ENCODE results near the gene EFR3B.

The EFR3B gene

DNA sequence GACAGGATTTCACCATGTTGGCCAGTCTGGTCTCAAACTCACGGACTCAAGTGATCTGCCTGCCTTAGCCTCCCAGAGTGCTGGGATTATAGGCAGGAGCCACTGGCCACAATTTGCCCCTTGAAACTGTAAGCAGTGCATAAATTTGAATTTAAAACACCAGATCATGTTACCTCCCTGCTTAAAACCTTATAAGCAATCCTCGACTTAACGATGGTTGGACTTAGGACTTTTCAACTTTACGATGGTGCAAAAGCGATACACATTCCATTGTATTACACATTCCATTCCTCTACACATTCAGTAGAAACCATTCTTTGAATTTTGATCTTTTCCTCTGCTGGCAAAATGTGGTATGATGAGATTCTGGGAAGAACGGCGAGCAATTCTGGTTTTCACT, 23.2 kb upstream of the EFR3B start:
- H3K9me3 ChIP-seq (ENCODE audit: control insufficient read depth, low read length) = no peaks in the 10 kb centered on the region
- no peaks in the 10 kb centered on the region for H3K36me3 ChIP-seq (ENCODE audit: control insufficient read depth, insufficient read depth, low read length, severe bottlenecking)
- no peak overlapping the region for H3K9ac ChIP-seq (ENCODE audit: low read length)
- H3K4me1 ChIP-seq (ENCODE audit: control insufficient read depth, insufficient read depth, low read length) = no peaks in the 10 kb centered on the region
- no peak overlapping the region for H3K4me3 ChIP-seq (ENCODE audit: low read length)
- H3K27me3 ChIP-seq (replicated peaks; ENCODE audit: control insufficient read depth, insufficient read depth, low read length) = peaks cover 3% of the 10 kb centered on the region
- DNase-seq (ENCODE audit: low read depth) = no peak

GRCh38 chr2:25021791-25022362, 20.0 kb upstream of the EFR3B start:
- no peak for DNase-seq (ENCODE audit: low read depth)
- H3K9me3 ChIP-seq (ENCODE audit: control insufficient read depth, low read length) = no peaks in the 10 kb centered on the region
- no peak overlapping the region for H3K4me3 ChIP-seq (ENCODE audit: low read length)
- H3K9ac ChIP-seq (ENCODE audit: low read length) = no peak overlapping the region
- no peaks in the 10 kb centered on the region for H3K36me3 ChIP-seq (ENCODE audit: control insufficient read depth, insufficient read depth, low read length, severe bottlenecking)
- H3K27me3 ChIP-seq (replicated peaks; ENCODE audit: control insufficient read depth, insufficient read depth, low read length) = peaks cover 3% of the 10 kb centered on the region
- no peaks in the 10 kb centered on the region for H3K4me1 ChIP-seq (ENCODE audit: control insufficient read depth, insufficient read depth, low read length)

DNA sequence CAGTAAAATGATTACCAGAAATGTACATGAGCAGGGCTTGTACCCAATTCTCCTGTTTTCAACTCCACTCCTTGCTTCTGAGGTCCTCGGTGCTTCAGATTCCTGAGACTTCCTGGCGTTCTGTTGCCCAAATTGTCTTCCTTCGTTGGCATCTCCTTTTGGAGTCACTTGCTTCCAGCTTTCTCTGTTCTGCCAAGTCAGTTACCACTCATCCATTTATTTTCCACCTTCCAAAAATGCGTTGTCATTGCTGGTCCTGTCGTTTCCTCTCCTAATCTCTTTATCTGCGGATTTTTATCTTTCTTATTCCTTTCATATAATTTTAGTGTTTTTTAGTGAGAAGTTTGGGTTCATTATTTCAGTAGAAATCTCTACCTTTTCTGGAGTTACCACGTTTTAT, 18.5 kb upstream of the EFR3B start:
- Histone ChIP-seq H3K27me3 (replicated peaks; ENCODE audit: control insufficient read depth, insufficient read depth, low read length) (peaks cover 3% of the 10 kb centered on the region), H3K9me3 (ENCODE audit: control insufficient read depth, low read length) (no peaks in the 10 kb centered on the region), H3K36me3 (ENCODE audit: control insufficient read depth, insufficient read depth, low read length, severe bottlenecking) (no peaks in the 10 kb centered on the region), H3K4me1 (ENCODE audit: control insufficient read depth, insufficient read depth, low read length) (no peaks in the 10 kb centered on the region), H3K4me3 (ENCODE audit: low read length) (no peak overlapping the region), H3K9ac (ENCODE audit: low read length) (no peak overlapping the region)
- no peak for DNase-seq (ENCODE audit: low read depth)

DNA sequence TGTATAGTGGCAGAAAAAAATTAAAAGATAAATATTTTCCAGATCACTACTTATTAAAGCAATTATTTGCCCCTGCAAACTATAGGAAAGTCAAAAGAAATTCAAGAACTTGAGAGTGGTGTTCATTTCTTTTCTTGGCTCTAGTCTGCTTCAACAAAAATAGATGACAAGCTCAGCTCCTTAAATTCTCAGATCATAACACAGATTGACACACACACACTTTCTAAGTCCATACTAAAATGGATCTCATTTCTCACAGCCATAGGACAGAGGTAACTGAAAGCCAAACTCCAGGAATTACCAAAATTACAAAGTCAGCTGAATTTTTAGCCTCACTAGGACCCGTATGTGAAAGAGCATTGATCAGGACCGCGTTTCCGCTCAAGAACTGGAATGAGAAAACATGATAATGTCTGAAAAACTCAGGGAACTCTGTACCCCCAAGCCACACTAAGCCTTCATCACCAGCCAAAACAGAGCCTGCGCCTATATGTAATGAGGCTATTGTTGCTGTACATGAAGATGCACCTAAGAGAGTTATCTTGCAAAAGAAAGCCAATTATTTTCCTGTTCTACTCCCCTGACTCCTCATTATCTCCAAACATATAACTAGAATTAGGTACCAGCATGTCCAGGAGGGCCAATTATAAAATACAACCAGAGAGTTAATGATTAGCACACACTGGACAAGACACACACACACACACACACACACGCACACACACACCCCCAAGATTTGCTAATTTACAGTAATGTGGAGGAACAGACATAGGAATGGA, 16.5 kb upstream of the EFR3B start:
- no peak for DNase-seq (ENCODE audit: low read depth)
- Histone ChIP-seq H3K4me1 (ENCODE audit: control insufficient read depth, insufficient read depth, low read length) (no peaks in the 10 kb centered on the region), H3K36me3 (ENCODE audit: control insufficient read depth, insufficient read depth, low read length, severe bottlenecking) (no peaks in the 10 kb centered on the region), H3K4me3 (ENCODE audit: low read length) (no peak overlapping the region), H3K9ac (ENCODE audit: low read length) (no peak overlapping the region), H3K27me3 (replicated peaks; ENCODE audit: control insufficient read depth, insufficient read depth, low read length) (peaks cover 3% of the 10 kb centered on the region), H3K9me3 (ENCODE audit: control insufficient read depth, low read length) (no peaks in the 10 kb centered on the region)

DNA sequence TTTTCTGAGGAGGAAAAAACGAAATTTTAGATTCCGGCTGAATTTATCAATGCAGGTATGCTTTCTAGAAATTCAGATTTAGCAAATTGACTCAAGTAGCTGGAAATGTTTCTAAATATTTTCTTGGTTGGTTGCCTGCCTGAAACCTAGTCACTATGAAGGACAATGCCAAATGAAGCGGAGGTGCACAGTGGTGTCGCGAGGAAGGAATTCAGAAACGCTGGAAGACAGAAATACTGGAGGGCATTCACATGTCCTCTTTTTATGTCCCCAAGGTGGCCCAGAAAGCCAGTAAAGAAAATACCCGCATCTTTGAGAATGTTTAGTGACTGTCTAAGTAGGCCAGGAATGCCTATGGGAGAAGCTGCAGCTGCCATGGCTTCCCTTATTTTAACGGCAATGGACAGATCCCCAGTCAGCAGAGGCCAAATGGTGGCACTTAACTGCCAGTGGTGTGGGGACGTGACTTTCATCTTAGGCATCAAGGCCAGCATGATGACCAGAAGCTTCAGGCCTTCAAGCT, 15.8 kb upstream of the EFR3B start:
- Histone ChIP-seq H3K4me1 (ENCODE audit: control insufficient read depth, insufficient read depth, low read length) (no peaks in the 10 kb centered on the region), H3K27me3 (replicated peaks; ENCODE audit: control insufficient read depth, insufficient read depth, low read length) (peaks cover 3% of the 10 kb centered on the region), H3K36me3 (ENCODE audit: control insufficient read depth, insufficient read depth, low read length, severe bottlenecking) (no peaks in the 10 kb centered on the region), H3K4me3 (ENCODE audit: low read length) (no peak overlapping the region), H3K9me3 (ENCODE audit: control insufficient read depth, low read length) (no peaks in the 10 kb centered on the region), H3K9ac (ENCODE audit: low read length) (no peak overlapping the region)
- no peak for DNase-seq (ENCODE audit: low read depth)

DNA sequence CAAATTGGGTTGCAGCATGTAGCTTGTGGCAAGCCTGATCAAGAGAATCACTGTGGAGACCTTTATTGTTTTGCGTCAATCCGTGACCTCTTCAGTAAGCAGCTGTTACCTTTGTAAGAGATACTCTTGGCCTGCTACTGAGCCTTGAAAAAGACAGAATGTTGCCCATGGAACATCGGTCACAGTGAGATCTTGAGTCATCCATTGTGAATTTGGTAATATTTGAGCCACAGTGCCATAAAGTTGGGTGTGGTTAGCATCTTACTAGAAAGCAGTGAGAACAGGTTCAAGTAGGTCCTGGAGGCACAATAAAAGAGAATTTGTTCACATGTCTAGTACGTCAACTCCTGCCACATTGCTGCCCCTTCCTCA, 12.7 kb upstream of the EFR3B start:
- Histone ChIP-seq H3K36me3 (ENCODE audit: control insufficient read depth, insufficient read depth, low read length, severe bottlenecking) (no peaks in the 10 kb centered on the region), H3K9ac (ENCODE audit: low read length) (no peak overlapping the region), H3K9me3 (ENCODE audit: control insufficient read depth, low read length) (peaks cover 2% of the 10 kb centered on the region), H3K4me1 (ENCODE audit: control insufficient read depth, insufficient read depth, low read length) (no peaks in the 10 kb centered on the region), H3K4me3 (ENCODE audit: low read length) (no peak overlapping the region), H3K27me3 (replicated peaks; ENCODE audit: control insufficient read depth, insufficient read depth, low read length) (no peaks in the 10 kb centered on the region)
- DNase-seq (ENCODE audit: low read depth) = no peak

DNA sequence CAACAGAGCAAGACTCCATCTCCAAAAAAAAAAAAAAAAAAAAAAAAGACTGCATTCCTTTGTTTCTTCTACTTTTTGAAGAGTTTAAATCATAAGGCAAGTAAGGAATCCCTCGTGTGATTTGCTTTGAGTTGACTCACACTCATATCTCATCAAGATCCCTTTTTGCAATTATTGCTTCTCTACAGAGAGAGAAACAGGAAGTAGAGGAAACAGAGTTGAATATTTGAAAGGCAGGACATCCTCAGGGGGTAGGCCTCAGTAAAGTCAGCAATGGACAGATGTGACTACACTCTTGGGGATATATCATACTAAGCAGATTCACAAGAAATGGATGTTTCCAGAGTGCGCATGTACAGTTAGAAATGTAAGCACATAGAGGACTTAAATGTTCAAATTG, 11.2 kb upstream of the EFR3B start:
- no peaks in the 10 kb centered on the region for H3K36me3 ChIP-seq (ENCODE audit: control insufficient read depth, insufficient read depth, low read length, severe bottlenecking)
- no peak for DNase-seq (ENCODE audit: low read depth)
- H3K27me3 ChIP-seq (replicated peaks; ENCODE audit: control insufficient read depth, insufficient read depth, low read length) = peaks cover 5% of the 10 kb centered on the region
- H3K4me3 ChIP-seq (ENCODE audit: low read length) = no peak overlapping the region
- no peak overlapping the region for H3K9ac ChIP-seq (ENCODE audit: low read length)
- H3K4me1 ChIP-seq (ENCODE audit: control insufficient read depth, insufficient read depth, low read length) = no peaks in the 10 kb centered on the region
- H3K9me3 ChIP-seq (ENCODE audit: control insufficient read depth, low read length) = peaks cover 4% of the 10 kb centered on the region

- peak; percentile 2 for DNase-seq (ENCODE audit: low read depth)
- H3K36me3 ChIP-seq (ENCODE audit: control insufficient read depth, insufficient read depth, low read length, severe bottlenecking) = no peaks in the 10 kb centered on the region
Measured at GRCh38 chr2:25032094-25032493, 9.8 kb upstream of the EFR3B start.

GRCh38 chr2:25032901-25033300, 9.0 kb upstream of the EFR3B start:
- H3K9me3 ChIP-seq (ENCODE audit: control insufficient read depth, low read length) = peaks cover 4% of the 10 kb centered on the region

More at GRCh38 chr2:25032094-25032493, 9.8 kb upstream of the EFR3B start:
- Histone ChIP-seq H3K9ac (ENCODE audit: low read length) (no peak overlapping the region), H3K4me3 (ENCODE audit: low read length) (no peak overlapping the region), H3K27me3 (replicated peaks; ENCODE audit: control insufficient read depth, insufficient read depth, low read length) (peaks cover 9% of the 10 kb centered on the region), H3K9me3 (ENCODE audit: control insufficient read depth, low read length) (peaks cover 4% of the 10 kb centered on the region), H3K4me1 (ENCODE audit: control insufficient read depth, insufficient read depth, low read length) (no peaks in the 10 kb centered on the region)

DNA sequence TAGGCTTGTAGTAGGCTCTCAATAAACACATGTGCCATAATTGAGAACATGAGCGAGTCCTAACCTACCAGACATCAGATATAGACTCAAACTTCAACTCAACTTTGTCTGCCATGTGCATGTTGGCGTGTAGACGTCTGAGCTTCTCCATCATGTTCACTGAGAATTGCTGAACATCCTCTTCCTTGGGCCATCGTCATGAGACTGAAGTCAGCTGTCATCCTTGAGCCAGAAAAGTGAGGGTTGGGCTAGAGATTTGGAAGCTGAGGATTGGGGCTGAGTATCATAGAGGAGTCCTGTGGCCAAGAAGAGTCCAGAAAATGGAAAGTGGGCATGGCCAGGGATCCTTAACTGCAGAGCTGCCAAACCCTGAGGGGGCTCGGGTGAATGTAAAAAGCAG, 7.8 kb upstream of the EFR3B start:
- Histone ChIP-seq H3K4me1 (ENCODE audit: control insufficient read depth, insufficient read depth, low read length) (no peaks in the 10 kb centered on the region), H3K4me3 (ENCODE audit: low read length) (no peak overlapping the region), H3K27me3 (replicated peaks; ENCODE audit: control insufficient read depth, insufficient read depth, low read length) (peaks cover 9% of the 10 kb centered on the region), H3K36me3 (ENCODE audit: control insufficient read depth, insufficient read depth, low read length, severe bottlenecking) (no peaks in the 10 kb centered on the region), H3K9ac (ENCODE audit: low read length) (no peak overlapping the region), H3K9me3 (ENCODE audit: control insufficient read depth, low read length) (peaks cover 4% of the 10 kb centered on the region)
- DNase-seq (ENCODE audit: low read depth) = no peak

More at GRCh38 chr2:25032901-25033300, 9.0 kb upstream of the EFR3B start:
- Histone ChIP-seq H3K36me3 (ENCODE audit: control insufficient read depth, insufficient read depth, low read length, severe bottlenecking) (no peaks in the 10 kb centered on the region), H3K4me3 (ENCODE audit: low read length) (no peak overlapping the region), H3K27me3 (replicated peaks; ENCODE audit: control insufficient read depth, insufficient read depth, low read length) (peaks cover 9% of the 10 kb centered on the region), H3K9ac (ENCODE audit: low read length) (no peak overlapping the region), H3K4me1 (ENCODE audit: control insufficient read depth, insufficient read depth, low read length) (no peaks in the 10 kb centered on the region)
- DNase-seq (ENCODE audit: low read depth) = no peak

DNA sequence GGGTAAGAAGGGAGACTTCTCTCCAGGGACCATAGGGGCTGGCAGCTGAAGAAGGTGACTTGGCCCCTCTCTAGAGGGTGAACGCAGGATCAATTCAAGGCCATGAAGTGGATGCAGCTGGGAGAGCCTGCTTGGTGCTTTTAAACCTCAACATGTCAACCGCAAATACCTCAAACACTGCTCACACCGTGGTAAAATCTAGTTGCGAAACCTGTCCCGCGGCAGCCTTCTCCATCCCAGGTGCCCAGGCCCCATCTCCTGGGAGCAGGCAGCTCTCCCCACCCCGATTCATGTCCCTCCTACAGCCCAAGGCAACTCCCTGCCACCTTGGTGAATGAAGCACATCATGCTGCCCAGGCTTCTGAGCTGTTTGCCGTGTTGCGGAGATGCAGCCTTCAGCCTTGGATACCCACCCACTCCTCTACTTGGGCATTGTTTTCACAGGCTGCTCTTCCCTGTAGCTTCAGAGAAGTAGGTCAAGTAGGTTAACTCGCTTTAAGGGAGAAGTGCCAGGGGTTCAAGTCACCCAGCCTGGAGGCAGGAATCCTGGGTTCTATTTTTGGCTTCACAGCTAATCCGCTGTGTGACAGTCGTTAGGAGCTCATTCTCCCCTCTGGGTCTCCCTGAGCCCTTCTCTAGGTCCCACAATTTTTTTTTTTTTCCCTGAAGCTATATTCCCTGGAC, 6.2 kb upstream of the EFR3B start:
- H3K9ac ChIP-seq (ENCODE audit: low read length) = no peak overlapping the region
- H3K27me3 ChIP-seq (replicated peaks; ENCODE audit: control insufficient read depth, insufficient read depth, low read length) = peaks cover 12% of the 10 kb centered on the region
- no peaks in the 10 kb centered on the region for H3K4me1 ChIP-seq (ENCODE audit: control insufficient read depth, insufficient read depth, low read length)
- DNase-seq (ENCODE audit: low read depth) = no peak
- H3K36me3 ChIP-seq (ENCODE audit: control insufficient read depth, insufficient read depth, low read length, severe bottlenecking) = no peaks in the 10 kb centered on the region
- H3K9me3 ChIP-seq (ENCODE audit: control insufficient read depth, low read length) = peaks cover 4% of the 10 kb centered on the region
- no peak overlapping the region for H3K4me3 ChIP-seq (ENCODE audit: low read length)

Measured in adipocyte (in vitro differentiated cells).